Stimulated activated CD4-positive, alpha-beta T cell treated with anti-CD3 and anti-CD28 coated beads, Interleukin-4, amount 100 ng/mL, for 1 hour (primary cell): ENCODE data around the gene HSPA9.

Experiments used
- DNase-seq: peaks from one replicate; pipeline ENCODE4 v3.0.0-alpha.2; 2020

The HSPA9 gene

DNA sequence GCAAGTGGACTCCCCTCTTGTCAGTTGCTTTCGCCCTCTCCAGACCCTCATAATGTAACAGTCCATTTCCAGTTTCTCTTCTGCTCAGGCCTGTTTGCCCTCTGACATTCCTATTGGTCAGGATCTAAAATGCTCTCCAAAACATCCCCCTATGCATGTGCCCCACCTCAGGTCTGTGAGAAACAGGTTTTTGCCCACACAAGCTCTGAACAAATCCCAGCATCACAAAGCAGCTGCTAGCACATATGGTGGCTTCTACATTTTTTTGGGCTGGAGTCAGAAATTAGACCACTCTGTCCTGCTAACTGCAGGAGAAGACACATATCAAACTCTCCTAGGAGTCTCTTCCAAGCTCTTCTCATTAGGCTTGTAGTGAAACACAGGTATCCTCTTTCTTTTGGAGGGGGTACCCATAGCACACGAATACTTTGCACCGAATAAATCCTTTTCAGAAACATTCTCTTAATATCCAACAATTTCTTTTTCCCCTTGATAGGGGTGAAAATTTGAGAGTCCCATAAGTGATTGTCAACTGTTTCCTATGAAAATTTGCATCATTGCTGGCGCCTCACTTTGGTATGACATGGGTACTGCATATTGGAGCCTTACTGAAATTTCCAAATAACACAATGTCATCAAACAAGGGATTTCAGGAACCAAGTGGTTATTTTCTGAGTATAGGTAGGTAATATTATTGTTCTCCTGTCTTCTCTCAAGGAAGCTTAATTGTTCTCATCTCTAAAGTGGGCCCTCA is 19.3 kb upstream of the HSPA9 start:
- no peak for DNase-seq

DNA sequence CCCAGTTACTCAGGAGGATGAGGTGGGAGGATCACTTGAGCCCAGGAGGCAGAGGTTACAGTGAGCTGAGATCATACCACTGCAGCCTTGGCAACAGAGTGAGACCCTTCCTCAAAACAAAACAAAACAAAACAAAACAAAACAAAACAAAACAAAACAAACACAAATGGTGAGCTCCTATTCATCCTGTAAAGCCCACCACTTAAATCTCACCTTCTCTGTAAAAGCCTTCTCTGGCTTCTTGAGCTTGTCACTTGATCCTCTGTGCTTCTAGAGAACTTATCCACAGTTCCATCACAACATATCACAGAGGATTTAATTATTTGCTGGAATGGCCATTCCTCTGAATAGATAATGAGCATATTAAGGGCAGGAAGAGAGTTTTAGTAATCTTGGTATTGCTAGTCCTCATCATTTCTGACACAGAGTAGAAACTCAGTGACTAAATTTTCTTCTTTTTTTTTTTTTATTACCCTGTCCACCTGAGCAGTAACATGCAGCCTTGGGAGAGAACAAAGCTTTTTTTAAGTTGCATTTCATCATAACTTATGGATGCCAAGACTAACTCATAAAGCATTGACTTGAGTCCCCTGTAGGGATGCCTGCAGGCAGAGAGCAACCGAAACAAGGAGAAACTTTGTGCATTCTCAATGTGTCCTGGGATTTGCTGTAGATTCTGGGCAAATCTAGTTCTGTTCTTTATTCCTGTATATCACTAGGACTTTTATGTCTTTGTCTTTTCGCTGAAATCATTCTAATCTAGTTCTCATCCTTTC is 13.0 kb upstream of the HSPA9 start:
- no peak for DNase-seq

DNA sequence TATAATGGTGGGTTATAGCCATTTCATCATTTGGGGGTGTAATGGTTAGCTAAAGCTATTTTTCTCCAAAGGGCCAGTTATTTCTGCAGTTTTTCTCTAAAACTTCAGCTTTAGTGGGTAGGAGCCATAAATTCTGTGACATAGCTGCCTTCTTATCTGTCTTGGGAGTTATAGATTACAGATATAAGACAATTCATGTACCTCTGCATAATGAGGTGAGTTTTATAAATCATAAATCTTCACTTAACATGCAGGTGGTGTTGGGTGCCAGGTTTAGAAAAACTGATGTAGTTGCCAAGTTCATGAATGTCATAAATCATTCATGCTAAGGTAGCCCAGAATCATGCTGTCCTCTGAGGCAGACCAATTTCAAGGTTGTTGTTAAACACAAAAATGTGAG is 10.0 kb upstream of the HSPA9 start:
- DNase-seq = no peak

DNA sequence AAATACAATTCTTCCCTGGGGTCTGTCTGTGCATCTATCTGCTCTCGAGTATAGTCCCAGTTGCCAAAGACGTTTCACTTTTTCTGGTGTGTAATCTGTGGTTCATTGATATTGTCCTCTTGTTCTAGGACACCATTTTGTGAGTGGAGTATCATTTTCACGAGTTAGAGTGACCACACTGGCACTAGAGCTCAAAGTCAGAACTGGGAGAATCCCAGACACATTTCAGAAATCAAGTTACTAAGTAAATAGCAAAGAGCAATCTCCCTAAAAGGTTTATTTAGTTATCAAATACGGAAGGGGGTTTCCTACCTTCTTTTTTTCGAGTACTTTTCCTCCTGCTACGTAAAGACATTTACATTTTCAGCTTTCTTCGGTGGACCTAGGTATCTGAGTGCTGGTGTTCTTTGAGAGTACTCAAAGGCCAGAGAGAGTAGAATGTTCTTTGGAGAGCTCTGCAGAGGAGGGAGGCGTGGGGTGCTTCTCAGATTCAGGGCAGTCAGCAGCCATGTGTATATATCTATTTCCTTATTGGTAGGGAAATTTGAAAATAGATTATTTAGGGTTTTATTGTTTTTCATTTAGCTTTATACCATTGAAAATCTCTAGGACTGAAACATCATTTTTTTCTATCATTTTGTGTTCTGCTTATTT is 8.9 kb upstream of the HSPA9 start:
- no peak for DNase-seq

DNA sequence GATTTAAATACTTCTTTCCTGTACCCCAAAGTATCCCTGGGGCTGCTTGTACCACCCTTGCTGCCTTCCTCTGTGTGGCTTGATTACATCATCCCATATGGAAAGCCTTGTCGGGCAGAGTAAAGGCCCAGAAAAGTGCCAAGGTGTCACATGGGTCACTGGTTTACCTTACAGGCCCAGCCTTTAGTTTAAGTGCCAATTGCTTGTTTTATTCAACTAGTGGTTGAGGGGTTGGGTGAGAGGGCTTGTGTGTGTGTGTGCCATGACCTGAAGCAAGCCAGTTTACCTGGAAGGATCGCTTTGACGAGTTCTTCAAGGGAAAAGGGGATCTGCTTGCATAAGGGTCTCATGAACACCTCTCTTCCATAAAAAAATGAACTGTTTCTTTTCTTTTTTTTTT is 7.8 kb upstream of the HSPA9 start:
- no peak for DNase-seq

DNA sequence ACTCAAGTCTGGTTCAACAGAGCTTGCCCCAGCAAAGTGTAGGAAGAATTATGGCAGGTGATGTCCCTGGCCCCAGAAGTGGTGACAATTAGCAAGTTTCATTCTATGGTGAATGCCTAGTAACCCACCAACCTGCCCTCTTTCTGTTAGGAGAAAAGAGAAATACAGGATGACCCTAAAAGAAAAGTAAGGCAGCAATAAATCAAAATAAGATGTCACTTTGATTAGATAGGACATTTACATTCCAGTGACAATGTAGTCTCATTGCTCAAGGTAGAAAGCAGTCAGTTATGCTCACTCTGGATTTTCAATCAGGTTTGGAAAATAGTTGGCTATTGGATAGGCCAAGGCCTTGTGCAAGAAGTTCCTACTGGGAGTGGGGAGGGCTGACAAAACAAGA is 5.6 kb upstream of the HSPA9 start:
- DNase-seq = no peak

DNA sequence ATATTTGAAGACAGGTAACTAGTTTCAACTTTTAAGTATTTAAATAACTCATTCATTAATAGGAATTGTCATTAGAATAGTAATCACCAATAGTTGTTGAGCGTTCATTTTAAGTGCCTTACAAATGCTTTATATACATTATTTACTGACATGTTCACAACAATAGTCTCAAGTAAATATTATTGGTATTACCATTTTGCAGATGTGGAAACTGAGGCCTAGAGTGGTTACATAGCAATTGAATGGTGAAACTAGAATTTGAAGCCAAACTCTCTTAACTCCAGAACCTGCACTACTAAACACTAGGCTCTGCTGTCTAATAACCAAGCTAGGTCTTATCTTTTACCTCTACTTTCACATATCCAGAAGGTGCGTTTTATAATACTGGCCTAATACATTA is 4.8 kb upstream of the HSPA9 start:
- DNase-seq = no peak

DNA sequence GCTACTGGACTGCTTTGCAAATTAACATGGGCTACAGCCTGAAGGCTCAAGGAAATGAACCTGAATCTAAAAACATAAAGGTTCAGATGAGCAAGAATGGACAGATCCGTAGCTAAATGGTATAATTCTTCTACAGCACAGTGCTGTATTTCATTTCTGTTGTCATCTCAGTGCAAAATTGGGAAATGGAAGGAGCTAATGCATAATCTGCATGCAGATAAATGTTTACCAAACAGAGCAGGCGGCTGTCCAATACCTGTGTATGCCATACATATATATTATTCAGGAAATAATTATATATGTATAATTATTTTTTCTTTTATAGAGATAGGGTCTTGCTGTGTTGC is 4.3 kb upstream of the HSPA9 start:
- DNase-seq = no peak

DNA sequence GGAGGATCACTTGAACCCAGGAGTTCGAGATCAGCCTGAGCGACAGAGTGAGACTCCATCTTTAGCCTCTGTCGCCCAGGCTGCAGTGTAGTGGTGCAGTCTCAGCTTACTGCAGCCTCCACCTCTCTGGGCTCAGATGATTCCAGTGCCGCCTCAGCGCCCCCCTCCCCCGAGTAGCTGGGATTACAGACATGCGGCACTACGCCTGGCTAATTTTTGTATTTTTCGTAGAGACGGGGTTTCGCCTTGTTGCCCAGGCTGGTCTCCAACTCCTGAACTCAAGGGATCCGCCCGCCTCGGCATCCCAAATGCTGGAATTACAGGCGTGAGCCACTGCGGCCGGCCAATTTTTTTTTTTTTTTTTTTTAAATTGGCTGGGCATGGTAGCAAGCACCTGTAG is 2.3 kb upstream of the HSPA9 start:
- no peak for DNase-seq

DNA sequence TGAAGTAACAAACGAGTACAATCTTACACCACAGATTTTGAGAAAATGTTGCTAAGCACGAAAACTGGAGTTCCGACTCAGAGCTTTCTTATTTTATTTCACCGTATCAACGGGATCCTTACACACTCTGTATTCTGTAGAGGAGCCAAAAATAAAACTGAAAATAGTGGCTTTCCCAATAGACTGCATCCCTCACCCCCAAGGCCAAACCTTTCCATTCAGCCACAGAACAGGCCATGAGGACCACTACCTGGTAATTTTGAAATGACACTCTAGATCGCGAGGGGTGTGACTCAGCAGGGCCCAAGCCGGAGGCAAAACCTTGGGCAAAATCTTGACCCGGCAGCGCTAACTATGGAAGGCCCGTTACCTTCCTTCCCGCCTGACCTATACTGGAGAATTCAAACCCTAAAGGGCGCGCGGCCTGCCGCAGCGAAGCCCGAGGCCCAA is 432 bp downstream of the HSPA9 start:
- DNase-seq = no peak

DNA sequence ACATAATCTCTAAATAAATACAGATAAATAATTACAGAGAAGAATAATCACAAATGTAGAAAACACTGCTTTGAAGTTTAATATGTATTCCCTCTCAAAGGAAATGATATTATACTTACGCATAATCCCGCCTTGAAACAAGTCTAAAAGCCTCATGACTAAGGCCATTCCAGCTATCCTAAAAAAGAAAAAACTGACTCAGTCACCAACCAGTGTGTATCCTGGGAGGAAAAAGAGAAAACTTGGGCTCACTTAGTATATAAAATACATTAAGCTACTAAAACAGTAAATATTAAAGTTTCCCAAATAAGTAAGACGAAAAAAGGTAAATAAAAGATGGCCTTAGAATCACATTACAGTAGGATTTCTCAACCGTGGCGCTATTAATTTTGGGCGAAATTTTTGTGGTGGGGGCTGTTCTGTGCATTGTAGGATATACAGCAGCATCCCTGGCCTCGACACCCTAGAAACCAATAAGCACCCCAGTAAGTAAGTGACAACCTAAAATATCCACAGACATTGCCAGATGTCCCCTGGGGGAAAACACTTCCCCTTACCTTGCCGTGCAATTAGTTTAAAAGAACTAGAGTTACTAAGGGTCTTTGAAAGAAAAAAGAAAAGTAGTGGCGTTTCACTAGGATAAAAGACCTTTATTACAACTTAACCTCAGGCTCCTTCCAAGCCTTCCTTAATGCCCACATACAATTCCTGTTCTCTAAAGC is 1.1 kb downstream of the HSPA9 start:
- no peak for DNase-seq

DNA sequence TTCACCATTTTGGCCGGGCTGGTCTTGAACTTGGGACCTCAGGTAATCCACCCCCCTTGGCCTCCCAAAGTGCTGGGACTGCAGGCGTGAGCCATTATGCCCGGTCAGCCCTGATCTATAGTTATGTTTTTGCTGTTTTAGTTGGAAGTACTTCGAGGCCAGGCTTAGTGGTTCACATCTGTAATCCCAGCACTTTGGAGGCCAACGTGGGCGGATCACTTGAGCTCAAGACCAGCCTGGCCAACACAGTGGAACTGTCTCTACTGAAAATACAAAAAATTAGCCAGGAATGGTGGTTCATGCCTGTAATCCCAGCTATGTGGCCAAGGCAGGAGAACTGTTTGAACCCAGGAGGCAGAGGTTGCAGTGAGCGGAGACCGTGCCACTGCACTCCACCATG is 2.0 kb downstream of the HSPA9 start:
- no peak for DNase-seq

DNA sequence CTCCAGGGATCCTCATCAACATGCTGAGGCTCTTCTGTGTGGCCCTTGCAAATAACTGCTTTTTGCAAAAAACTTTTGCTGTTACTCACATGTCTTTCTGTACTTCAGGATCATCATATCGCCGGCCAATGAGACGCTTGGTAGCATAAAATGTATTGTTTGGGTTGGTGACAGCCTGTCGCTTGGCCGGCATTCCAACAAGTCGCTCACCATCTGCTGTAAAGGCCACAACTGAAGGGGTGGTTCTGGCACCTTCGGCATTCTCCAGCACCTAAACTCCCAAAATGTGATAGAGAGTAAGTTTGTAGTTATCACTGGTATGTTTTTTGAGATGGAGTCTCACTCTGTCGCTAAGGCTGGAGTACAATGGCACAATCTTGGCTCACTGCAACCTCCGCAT is 4.3 kb downstream of the HSPA9 start:
- DNase-seq = no peak

DNA sequence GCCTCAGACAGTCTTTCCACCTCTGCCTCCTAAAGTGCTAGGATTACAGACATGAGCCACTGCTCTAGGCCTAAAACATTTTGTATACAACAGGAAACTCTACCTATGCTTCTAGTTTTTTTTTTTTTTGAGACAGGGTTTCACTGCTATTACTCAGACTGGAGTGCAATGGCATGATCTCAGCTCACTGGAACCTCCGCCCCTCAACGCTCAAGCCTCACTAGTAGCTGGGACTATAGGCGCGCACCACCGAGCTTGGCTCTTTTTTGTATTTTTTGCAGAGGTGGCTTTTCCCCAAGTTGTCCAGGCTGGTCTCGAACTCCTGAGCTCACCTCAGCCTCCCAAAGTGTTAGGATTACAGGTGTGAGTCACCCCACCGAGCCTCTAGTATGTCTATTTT is 5.4 kb downstream of the HSPA9 start:
- no peak for DNase-seq

DNA sequence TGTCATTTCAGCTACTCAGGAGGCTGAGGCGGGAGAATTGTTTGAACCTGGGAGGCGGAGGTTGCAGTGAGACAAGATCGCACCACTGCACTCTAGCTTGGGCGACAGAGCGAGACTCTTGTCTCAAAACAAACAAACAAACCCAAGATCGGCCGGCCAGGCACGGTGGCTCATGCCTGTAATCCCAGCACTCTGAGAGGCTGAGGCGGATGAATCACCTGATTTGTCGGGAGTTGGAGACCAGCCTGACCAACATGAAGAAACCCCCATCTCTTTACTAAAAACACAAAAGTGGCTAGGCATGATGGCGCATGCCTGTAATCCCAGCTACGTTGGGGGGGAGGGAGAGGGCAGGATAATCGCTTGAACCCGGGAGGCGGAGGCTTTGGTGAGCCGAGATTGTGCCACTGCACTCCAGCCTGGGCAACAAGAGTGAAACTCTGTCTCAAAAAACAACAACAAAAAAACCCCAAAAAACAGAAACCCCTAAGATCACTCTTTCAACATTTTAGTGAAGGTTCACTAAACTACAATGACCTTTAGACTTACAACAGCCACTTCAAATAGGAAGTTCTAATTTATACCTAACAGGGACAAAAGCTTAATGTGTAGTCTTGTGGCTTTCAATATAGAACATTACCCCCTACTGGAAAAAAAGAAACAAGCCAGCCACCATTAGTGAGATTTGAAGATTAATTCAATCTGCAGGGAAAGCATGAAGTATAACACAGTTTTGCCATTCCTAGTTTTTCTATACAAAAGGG is 7.0 kb downstream of the HSPA9 start:
- no peak for DNase-seq

DNA sequence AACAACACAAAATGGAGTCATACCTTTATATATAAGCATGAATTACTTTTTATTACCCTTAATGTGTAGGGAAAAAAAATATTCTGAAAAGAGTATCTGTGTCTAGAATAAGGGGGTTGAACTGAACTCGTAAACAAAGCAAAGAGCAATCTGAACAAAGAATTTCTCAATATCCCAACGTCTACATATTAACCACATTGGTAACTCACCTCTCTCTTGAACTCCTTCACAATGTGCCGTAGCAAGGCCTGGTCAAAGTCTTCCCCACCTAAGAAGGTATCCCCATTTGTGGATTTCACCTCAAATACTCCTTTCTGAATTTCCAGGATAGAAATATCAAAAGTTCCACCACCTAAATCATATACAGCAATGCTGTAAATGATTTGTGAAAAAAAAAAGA is 8.4 kb downstream of the HSPA9 start:
- DNase-seq = no peak

DNA sequence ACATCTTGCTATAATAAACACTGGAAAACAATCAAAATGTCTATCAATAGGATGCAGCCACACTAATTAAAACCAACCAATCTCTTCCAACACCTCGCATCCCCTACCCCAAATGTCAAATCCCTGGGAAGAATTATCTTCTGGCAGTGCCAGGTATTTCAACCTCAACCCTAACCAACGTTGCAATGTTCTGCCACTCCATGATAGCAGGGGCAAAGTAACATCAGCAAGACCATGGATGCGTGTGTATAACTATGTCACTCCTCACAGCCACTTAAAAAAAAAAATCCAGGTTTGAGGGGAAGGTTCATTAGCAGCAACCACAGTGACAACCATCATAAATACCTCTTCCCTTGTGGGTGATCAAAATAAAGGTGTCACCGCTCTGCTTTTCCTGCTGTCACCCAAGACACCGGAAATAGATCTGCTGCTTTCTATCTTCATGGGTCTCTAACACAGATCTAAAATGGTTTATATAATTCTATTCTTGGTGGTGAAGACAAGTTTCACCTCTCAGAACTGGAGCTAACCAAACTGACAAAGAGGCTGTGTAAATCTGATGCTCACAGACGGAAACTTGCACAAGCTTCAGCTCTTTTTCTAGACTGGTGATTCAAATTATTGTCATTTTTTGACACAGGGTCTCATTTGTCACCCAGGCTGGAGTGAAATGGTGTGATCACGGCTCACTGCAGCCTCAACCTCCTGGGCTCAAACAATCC is 9.9 kb downstream of the HSPA9 start:
- no peak for DNase-seq

DNA sequence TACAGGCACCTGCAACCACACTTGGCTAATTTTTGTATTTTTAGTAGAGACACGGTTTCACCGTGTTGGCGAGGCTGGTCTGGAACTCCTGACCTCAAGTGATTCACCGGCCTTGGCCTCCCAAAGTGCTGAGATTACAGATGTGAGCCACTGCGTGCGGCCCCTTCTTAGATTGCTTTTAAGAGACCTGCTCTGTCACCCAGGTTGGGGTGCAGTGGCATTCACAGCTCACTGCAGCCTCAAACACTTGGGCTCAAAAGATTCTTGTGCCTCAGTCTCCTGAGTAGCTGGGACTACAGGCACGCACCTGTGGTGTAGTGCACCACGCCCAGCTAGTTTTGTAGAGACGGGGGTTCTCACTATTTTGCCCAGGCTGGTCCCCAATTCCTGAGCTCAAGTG is 11.0 kb downstream of the HSPA9 start:
- DNase-seq = no peak

DNA sequence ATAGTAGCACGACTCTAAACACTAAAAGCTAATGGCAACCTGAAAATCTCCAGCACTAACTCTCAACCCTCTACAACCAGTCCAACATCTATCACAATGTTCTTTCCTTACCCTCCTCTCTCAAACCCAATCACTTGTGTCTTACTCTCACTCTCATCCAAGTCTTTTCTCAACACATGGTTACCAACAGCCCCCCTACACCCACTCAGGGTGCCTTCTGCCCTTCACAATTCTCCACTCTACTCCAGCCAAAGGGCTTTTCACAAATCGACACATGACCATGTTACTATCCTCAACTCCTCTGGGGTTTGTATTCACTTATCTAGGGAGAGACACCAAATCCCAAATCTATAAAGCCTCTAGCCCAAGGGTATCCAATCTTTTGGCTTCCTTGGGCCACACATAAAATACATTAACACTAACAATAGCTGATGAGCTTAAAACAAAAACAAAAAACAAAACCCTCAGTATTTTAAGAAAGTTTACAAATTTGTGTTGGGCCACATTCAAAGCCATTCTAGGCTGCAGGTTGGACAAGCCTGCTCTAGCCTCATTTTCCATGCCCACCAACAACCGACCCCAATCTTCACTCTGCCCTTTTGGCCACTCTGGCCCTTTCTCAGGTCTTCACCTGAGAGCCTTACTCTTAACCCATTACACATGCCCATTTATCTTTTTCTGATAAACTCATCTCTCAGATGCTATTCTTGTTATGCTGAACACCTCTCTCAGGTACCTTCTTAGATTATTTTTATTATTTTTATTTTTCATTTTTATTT is 11.7 kb downstream of the HSPA9 start:
- no peak for DNase-seq

DNA sequence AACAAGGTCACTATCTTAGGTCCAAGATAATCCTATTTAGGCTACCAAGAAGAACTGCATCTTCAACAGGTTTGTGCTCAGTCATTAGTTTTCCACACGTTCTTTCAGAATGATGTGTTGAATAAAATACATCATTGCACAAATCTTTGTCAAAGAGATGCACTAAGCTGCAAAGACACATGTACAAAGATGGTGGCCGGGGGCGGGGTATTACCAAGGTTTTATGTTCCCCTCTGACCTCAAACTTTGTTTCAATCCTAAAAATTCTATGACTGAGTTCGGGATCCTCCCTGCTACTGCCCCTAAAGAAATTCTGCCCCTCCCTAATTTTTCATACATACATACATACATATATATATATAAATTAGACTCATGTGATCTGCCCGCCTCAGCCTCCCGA is 14.2 kb downstream of the HSPA9 start:
- DNase-seq = no peak

DNA sequence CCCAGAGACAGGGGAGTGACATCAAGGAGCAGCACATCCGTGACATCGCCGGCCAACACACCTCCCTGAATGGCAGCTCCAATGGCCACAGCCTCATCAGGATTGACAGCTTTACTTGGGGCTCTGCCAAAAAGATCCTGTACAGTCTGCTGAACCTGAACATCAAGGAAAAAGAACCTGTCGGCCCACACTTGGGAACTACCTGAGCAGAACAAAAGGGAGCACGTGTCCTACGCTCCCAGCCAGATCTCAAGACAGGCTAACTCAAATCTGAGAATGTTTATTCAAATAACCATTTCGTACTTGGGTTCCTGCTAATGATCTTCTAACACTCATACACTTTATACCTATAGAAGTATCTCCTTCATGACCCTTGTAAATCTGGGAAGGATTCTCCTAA is 15.3 kb downstream of the HSPA9 start:
- DNase-seq = no peak
